SK-N-MC (cell line): ENCODE data around the gene ZBTB21.

Experiments used
- EZH2 ChIP-seq: fragments of 200-600 bp; sonication (generic); IDR thresholded peaks from one replicate; pipeline ENCODE4 v1.6.1; 2017; ENCODE audit warnings: antibody characterized with exemption
- FOXP2 ChIP-seq: optimal IDR thresholded peaks from 2 replicates; pipeline ENCODE3; 2011; ENCODE audit warnings: mild to moderate bottlenecking, moderate library complexity; ENCODE audit not compliant: insufficient read depth; ENCODE audit errors: extremely low read length, control extremely low read depth
- POLR2AphosphoS5 ChIP-seq: IDR thresholded peaks from 2 replicates; pipeline ENCODE4 v1.6.1; 2012; ENCODE audit warnings: mild to moderate bottlenecking, low read depth, low read length, borderline replicate concordance

DNA sequence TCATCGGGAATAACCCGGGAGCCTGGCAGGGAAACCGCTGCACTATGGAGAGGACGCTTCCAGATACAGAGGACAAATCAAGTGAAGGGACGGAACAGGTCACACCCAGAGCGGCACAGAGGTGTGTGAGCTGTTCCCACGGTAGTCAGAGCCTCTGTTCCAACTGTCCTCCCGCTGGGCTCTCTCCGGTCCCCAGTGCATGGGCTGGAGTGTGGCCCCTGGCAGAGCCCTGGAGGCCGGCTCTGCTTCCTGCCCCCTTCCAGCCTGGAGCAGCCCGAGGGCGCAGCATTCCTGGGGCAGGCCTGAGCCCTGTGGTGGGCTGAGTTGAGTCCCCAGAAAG, 11.9 kb upstream of the ZBTB21 start:
- TF ChIP-seq EZH2, result no peak
- no peak for TF ChIP-seq FOXP2
- TF ChIP-seq POLR2AphosphoS5, result no peak
